ENCODE measurements around the gene COL21A1. TPM values are rescaled to one million over a fixed set of nuclear protein-coding genes. Genes with fewer than 3 reads are reported as not detected.

The COL21A1 gene
- 0.05 and 0.13 TPM in 2 replicates for total RNA-seq

GRCh38 chr6:56246881-56247653, at the start of gene COL21A1:
COL21A1 (minus strand) TSS chr6:56247580; CDS start chr6:56182618, 64,962 bp downstream.

